OCI-LY1 (cell line): Measurements from ENCODE around the gene FOXC2.

Experiments used
- H2AFZ ChIP-seq: fragments of 200-600 bp; sonication (generic), shearing (Covaris generic); 2 replicates; pipeline ENCODE4 v1.6.0; 2014; ENCODE audit warnings: antibody characterized with exemption, mild to moderate bottlenecking, low read length
- H3F3A ChIP-seq: fragments of 200-600 bp; sonication (generic), shearing (Covaris generic); 2 replicates; pipeline ENCODE4 v1.6.0; 2014; ENCODE audit warnings: mild to moderate bottlenecking, antibody characterized with exemption, low read length, moderate library complexity; ENCODE audit not compliant: insufficient read depth
- H3K27ac ChIP-seq: fragments of 200-600 bp; sonication (generic); 2 replicates; pipeline ENCODE4 v1.5.1; 2014; ENCODE audit warnings: low read length, mixed run types, mild to moderate bottlenecking, low read depth; ENCODE audit not compliant: poor library complexity, severe bottlenecking
- H3K27me3 ChIP-seq: fragments of 200-600 bp; sonication (generic); 2 replicates; pipeline ENCODE4 v1.6.0; 2014; ENCODE audit warnings: antibody characterized with exemption, mild to moderate bottlenecking, low read length, moderate library complexity; ENCODE audit not compliant: insufficient read depth
- H3K36me3 ChIP-seq: fragments of 200-600 bp; sonication (generic); 2 replicates; pipeline ENCODE4 v1.6.1; 2014; ENCODE audit warnings: mild to moderate bottlenecking, antibody characterized with exemption, low read length, moderate library complexity, mixed read lengths; ENCODE audit not compliant: insufficient read depth
- H3K4me1 ChIP-seq: fragments of 200-600 bp; sonication (generic); 2 replicates; pipeline ENCODE4 v1.5.1; 2014; ENCODE audit warnings: mild to moderate bottlenecking, low read length, moderate library complexity; ENCODE audit not compliant: insufficient read depth, severe bottlenecking
- H3K4me2 ChIP-seq: fragments of 200-600 bp; sonication (generic), shearing (Covaris generic); 2 replicates; pipeline ENCODE4 v1.6.1; 2014; ENCODE audit warnings: low read length
- H3K4me3 ChIP-seq: fragments of 200-600 bp; sonication (generic); 2 replicates; pipeline ENCODE4 v1.5.1; 2014; ENCODE audit warnings: low read length, low read depth, mild to moderate bottlenecking, mixed read lengths; ENCODE audit not compliant: poor library complexity, severe bottlenecking
- H3K79me2 ChIP-seq: fragments of 200-600 bp; shearing (Covaris generic); 2 replicates; pipeline ENCODE4 v1.6.1; 2016; ENCODE audit warnings: mixed run types, low read length, mixed read lengths; ENCODE audit not compliant: insufficient read depth
- H3K9ac ChIP-seq: fragments of 200-600 bp; sonication (generic), shearing (Covaris generic); 2 replicates; pipeline ENCODE4 v1.6.1; 2014; ENCODE audit warnings: mild to moderate bottlenecking, low read length, mixed read lengths
- H3K9me2 ChIP-seq: fragments of 200-600 bp; sonication (generic), shearing (Covaris generic); 2 replicates; pipeline ENCODE4 v1.6.1; 2014; ENCODE audit warnings: low read depth, mild to moderate bottlenecking, low read length, mixed read lengths
- H3K9me3 ChIP-seq: fragments of 200-600 bp; shearing (Covaris generic); 2 replicates; pipeline ENCODE4 v1.6.1; 2014; ENCODE audit warnings: low read length, mixed read lengths
- H4K20me1 ChIP-seq: fragments of 200-600 bp; sonication (generic), shearing (Covaris generic); 2 replicates; pipeline ENCODE4 v1.6.0; 2016; ENCODE audit warnings: mild to moderate bottlenecking, low read length; ENCODE audit not compliant: insufficient read depth
- EZH2 ChIP-seq: fragments of 200-600 bp; sonication (generic), shearing (Covaris generic); IDR thresholded peaks from 2 replicates; pipeline ENCODE4 v1.8.0; 2017; ENCODE audit warnings: borderline replicate concordance, mixed run types, mild to moderate bottlenecking, antibody characterized with exemption, low read length, moderate library complexity, mixed read lengths
- TF ChIP-seq, protein P1 (sequence below): fragments of 200-600 bp; sonication (generic), shearing (Covaris generic); IDR thresholded peaks from 2 replicates; pipeline ENCODE4 v1.5.1; 2017; ENCODE audit warnings: mild to moderate bottlenecking, antibody characterized with exemption, low read length, moderate library complexity, mixed read lengths

FOXC2 gene

GRCh38 chr16:86533076-86533475 is 33.6 kb upstream of the FOXC2 start:
- Histone ChIP-seq H3K4me1 (no peaks in the 10 kb centered on the region), H3F3A (no peaks in the 10 kb centered on the region), H3K27ac (no peak overlapping the region), H3K9me2 (no peaks in the 10 kb centered on the region), H3K4me2 (no peak overlapping the region), H2AFZ (no peak overlapping the region), H4K20me1 (no peaks in the 10 kb centered on the region), H3K9ac (no peak overlapping the region), H3K4me3 (no peak overlapping the region), H3K9me3 (no peaks in the 10 kb centered on the region), H3K36me3 (peaks cover 10% of the 10 kb centered on the region; the same call in 1 of the 2 replicates), H3K79me2 (no peaks in the 10 kb centered on the region), H3K27me3 (no peaks in the 10 kb centered on the region)
- TF ChIP-seq EZH2: no peak
- TF ChIP-seq, protein P1, sequence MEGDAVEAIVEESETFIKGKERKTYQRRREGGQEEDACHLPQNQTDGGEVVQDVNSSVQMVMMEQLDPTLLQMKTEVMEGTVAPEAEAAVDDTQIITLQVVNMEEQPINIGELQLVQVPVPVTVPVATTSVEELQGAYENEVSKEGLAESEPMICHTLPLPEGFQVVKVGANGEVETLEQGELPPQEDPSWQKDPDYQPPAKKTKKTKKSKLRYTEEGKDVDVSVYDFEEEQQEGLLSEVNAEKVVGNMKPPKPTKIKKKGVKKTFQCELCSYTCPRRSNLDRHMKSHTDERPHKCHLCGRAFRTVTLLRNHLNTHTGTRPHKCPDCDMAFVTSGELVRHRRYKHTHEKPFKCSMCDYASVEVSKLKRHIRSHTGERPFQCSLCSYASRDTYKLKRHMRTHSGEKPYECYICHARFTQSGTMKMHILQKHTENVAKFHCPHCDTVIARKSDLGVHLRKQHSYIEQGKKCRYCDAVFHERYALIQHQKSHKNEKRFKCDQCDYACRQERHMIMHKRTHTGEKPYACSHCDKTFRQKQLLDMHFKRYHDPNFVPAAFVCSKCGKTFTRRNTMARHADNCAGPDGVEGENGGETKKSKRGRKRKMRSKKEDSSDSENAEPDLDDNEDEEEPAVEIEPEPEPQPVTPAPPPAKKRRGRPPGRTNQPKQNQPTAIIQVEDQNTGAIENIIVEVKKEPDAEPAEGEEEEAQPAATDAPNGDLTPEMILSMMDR: no peak

GRCh38 chr16:86533767-86534351 is 32.8 kb upstream of the FOXC2 start:
- Histone ChIP-seq H3F3A (no peaks in the 10 kb centered on the region), H2AFZ (no peak overlapping the region), H3K27me3 (no peaks in the 10 kb centered on the region), H3K9me3 (no peaks in the 10 kb centered on the region), H3K9ac (no peak overlapping the region), H3K4me3 (no peak overlapping the region), H3K4me1 (no peaks in the 10 kb centered on the region), H3K9me2 (no peaks in the 10 kb centered on the region), H3K4me2 (no peak overlapping the region), H4K20me1 (no peaks in the 10 kb centered on the region), H3K79me2 (no peaks in the 10 kb centered on the region), H3K36me3 (peaks cover 18% of the 10 kb centered on the region), H3K27ac (no peak overlapping the region)
- TF ChIP-seq, protein P1: no peak
- no peak for TF ChIP-seq EZH2

- Histone ChIP-seq H3K4me1 (peaks cover under 1% of the 10 kb centered on the region), H3K4me3 (no peak overlapping the region)
Measured at GRCh38 chr16:86534779-86535615, 31.6 kb upstream of the FOXC2 start.

More at GRCh38 chr16:86534779-86535615, 31.6 kb upstream of the FOXC2 start:
- peaks cover 29% of the 10 kb centered on the region for H3K36me3 ChIP-seq
- TF ChIP-seq, protein P1: no peak
- no peak for TF ChIP-seq EZH2
- no peaks in the 10 kb centered on the region for H3K9me2 ChIP-seq
- H3K9ac ChIP-seq: no peak overlapping the region
- no peaks in the 10 kb centered on the region for H3K9me3 ChIP-seq
- no peak overlapping the region for H3K4me2 ChIP-seq
- H4K20me1 ChIP-seq: no peaks in the 10 kb centered on the region
- no peaks in the 10 kb centered on the region for H3K79me2 ChIP-seq
- no peak overlapping the region for H2AFZ ChIP-seq
- H3K27me3 ChIP-seq: no peaks in the 10 kb centered on the region
- H3K27ac ChIP-seq: no peak overlapping the region
- H3F3A ChIP-seq: no peaks in the 10 kb centered on the region
